ENCODE data around the gene OAF.
A peak's percentile ranks its signal among the peaks of the same experiment; 100 is the strongest.
"Not testable (repeated sequence)": the region's sequence is repeated elsewhere in the genome, so short reads cannot be mapped to it uniquely, and the experiment has no call there.

Gene OAF
- total RNA-seq = 1.7 reads per million

DNA sequence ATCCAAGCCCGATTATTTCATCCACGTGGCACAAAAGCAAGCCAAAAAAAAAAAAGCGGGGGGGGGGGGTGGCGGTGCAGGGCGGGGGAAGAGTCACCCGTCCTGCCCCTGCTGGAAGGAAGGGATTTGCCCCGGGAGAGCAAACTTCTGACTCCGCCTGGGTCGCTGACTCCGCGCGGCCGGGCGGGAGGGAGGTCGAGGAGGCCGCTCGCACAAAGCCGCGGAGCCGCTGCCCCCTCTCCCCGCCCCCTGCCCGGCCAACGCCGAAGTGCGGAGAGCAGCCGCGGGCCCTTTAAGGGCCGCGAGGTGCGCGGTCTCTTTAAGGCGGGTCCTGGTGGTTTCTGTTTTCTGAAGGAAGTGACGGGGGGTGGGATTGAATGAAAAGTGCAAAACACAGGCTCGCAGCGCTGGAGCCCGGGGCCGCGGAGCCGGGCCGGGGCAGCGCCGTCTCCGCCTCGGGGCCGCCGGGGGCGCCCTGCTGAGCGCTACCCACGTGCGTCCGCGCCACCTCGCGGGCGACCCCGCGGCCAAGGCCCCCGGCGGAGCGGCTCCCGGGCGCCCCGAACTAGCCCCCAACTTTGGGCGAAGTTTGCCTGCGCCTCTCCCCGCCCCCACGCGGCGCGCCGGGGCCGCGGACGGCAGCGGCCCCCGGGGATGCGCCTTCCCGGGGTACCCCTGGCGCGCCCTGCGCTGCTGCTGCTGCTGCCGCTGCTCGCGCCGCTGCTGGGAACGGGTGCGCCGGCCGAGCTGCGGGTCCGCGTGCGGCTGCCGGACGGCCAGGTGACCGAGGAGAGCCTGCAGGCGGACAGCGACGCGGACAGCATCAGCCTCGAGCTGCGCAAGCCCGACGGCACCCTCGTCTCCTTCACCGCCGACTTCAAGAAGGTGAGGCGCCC, at the start of gene OAF:
Gene OAF (plus strand): TSS at position 407 of the 896 bp plus-strand sequence. CDS start 248 bp downstream, at position 655.
- DNase-seq = peak; percentile 24

- DNase-seq = no peak
These were observed 43.2 kb upstream of the OAF start for GRCh38 chr11:120167659-120168058.

GRCh38 chr11:120168108-120168959, 42.5 kb upstream of the OAF start:
- DNase-seq = no peak

GRCh38 chr11:120168960-120169681, 41.7 kb upstream of the OAF start:
- no peak for DNase-seq

DNA sequence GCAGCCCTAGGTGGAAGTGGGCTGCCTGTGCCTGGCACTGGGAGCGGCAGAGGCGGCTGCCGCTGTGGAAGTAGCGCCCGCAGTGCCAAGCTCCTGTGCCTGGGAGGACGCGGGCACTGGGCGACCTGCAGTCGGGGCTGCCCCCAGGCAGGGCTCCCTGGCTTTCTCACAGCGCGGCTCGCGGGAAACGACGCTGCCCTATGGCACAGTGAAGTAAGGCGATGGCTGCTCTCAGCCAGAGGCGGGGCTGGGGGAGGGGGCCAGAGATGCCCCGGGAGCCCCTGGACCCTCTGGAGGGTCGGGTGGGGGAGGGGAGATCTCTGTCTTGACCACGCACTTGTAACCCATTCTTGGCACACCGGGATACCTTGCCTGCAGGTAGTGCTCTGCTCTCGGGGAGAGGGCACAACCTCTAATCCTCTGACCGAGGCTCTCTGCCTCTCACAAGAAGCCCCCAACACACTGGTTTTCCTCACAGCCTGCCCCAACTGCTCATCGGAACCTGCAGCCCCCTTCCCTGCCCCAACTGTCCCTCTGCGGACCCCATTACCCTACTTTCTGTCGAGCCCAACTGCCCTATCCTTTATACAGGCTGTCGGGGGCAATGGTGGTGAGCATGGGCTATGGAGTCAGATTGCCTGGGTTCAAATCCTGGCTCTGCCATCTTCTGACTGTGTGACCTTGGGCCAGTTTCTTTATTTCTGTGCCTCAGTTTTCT, 40.7 kb upstream of the OAF start:
- DNase-seq = no peak

GRCh38 chr11:120170741-120171261, 40.0 kb upstream of the OAF start:
- DNase-seq = no peak

- no peak for DNase-seq
These were observed 38.5 kb upstream of the OAF start for GRCh38 chr11:120172054-120172911.

- no peak for DNase-seq
These were observed 37.7 kb upstream of the OAF start for GRCh38 chr11:120173019-120173705.

DNA sequence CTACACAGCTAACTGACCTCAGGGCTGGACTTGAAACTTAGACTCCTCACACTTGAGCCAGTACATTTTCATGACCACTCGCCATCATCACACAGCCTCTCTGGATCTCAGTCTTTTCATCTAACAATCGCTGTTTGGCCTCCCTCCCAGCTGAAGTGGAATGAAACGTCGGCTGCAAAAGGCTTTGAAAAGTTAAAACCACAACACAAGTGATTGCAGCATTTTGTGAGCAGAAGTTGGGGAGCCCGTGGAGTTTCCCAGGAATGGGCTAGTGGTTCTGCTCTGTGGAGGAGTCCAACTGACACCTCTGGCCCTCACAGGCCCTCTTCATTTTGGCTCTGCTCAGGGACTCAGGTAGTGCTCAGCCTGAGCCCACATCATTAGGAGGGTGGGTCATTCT, 37.0 kb upstream of the OAF start:
- DNase-seq = no peak

GRCh38 chr11:120174866-120175265, 36.0 kb upstream of the OAF start:
- no peak for DNase-seq

DNA sequence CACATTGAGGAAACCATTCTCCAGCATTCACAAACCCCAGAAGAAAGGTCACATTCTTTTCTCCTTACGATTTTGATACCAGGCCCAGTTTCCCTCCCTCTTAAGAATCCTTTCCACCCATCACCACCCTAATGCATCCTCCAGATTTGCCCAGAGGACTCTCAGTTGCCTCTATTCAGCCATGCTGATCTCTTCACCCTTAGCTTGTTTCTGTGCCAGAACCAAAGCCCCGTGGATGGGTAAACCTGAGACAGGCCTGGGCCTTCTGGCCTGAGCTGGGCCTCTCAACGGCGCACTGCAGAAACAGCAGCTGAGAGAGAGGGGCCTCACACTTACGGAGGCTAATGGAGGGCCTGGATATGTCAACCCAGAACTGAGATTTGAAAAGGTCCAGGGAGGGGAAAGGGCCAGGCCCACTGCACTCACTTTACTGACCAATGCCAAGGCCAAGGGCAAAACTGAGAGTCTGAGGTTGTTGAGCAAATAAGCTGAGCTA, 32.2 kb upstream of the OAF start:
- no peak for DNase-seq

GRCh38 chr11:120179057-120179672, 31.7 kb upstream of the OAF start:
- no peak for DNase-seq

DNA sequence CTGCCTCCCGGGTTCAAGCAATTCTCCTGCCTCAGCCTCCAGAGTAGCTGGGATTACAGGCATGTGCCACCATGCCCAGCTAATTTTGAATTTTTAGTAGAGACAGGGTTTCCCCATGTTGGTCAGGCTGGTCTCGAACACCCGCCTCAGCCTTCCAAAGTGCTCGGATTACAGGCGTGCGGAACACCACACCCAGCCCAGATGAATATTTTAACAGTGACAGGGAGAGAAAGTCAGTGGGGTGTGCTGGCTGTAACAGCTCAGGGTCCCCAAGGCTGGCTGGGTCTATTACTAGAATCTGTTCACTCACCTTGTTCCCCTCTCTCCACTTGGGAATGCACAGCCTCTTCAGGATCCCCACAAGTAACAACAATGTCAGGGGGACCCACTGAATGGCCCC, 30.8 kb upstream of the OAF start:
- DNase-seq = not testable (repeated sequence)

DNA sequence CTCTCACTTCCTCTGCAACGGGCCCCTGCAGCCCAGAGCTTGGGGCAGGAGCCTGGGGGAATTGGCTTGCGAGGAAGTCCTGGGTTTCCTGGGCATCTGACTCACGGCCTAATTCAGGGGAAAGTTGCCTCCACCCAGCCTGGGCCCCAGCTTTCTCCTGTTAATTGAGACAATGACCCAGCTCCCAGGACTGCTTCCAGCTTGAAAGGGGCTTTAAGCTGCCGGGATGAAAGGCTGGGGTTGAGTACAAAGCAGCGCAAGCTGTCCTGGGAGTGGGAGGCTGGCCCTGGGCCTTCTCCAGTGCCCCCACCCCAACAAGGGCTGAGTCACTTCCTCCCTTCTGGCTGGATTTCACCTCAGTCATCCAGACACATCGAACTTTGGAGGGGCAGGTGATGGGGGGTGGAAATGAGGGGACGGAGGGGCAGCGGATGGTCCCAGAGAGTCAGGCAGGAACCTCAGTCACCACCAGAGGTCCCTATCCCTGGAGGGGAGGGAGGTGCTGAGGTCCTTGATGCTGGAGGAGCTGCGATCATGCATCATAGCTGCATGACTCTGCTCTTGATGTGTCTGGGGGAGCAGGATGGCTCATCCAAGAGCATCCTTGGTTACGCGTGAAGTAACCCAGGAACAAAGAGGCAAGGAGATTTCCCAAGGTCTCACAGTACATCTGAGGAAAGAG, 30.1 kb upstream of the OAF start:
- DNase-seq = no peak

GRCh38 chr11:120181376-120181975, 29.4 kb upstream of the OAF start:
- no peak for DNase-seq

GRCh38 chr11:120182372-120182771, 28.5 kb upstream of the OAF start:
- no peak for DNase-seq

DNA sequence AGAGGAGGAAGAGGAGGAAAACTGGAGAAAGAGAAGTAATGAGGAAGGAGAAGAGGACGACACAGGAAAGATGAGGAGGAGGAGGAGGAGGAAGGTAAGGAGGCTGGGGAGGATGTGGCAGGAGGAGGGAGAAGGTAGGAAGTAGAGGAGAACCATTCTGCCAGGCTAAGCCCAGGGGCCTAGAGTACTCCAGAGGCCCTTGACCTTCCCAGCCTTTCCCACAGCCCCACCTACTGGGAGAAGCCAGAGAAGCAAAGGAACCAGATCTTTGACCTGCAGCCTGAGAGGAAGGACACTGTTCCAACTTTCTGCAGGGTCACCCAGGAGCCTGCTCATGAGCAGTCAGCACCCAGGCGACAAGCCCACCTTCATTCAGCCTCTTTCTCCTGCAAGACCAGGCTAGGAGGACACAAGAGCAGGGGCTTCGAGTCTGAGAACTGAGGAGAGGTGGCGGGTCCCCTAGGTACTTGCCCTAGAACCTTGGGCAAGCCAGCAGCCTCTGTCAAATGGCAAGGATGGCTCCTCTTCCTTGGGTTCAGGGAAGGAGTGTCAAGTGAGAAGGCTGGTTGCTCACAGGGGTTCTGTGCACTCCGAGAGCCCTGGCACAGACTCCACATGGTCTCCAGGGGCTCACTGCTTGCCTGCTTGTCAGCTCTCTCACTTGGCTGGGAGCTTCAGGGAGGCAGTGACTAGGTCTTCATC, 27.9 kb upstream of the OAF start:
- DNase-seq = no peak

DNA sequence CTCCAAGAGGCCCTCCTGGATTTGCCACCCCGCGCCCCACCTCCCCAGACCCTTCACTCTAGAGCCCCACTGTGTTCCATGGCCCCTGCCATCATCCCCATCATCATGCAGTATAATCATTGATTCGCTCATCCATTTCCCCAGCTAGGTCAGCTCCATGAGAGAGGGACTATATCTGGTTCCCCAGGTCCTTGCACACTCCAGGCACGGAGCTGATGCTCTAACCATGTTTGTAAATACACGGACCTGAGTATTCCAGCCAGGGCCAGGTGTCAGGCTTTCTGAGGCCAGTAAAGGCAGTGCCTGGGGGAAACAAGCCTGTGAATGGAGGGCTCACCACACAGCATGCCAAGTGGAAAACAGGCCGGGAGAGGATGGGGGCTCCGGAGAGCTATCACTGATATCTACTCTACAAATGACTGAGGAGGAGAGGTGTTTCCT, 27.1 kb upstream of the OAF start:
- no peak for DNase-seq
